ENCODE measurements around the gene RCL1. TPM values are rescaled to one million over a fixed set of nuclear protein-coding genes. Genes with fewer than 3 reads are reported as not detected.

RCL1 gene
- total and polyA plus RNA-seq, 2 donors (not counting 3 experiments of a cell fraction or from before 2014, with no cell fraction given) = 12.9 to 13.2 TPM

DNA sequence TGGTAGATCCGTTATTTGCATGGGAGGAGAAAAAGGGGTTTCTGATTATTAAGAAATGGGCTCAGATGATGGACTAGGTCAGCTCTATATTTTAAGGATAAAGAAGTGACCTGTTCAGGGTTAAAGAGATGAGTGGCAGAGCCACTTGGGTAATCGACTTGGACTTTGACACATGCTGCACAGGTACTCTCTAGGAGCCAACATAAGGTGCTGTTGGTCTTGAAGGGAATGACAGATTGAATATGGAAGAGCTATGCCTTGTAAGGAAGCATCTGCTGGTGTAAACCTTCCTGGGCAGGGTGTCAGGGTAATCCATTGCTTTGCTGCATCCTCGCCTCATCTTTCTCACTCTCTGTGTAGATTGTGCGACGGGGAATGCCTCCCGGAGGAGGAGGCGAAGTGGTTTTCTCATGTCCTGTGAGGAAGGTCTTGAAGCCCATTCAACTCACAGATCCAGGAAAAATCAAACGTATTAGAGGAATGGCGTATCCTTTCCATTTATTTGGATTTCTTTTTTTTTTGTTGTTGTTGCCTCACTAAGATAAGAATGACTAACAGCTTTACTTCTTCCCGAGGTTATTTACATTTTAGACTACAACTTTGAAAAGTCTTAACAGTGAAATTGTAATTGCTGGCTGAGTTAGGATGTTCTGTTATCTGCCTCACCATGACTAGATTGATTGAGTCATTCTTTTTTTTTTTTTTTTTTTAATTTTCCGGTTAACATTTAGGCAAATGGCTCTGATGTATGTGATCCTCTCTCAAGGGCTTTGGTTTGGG lies 41.2 kb downstream of the RCL1 start:
- TF ChIP-seq GATA2 (IDR thresholded peaks at IDR 0.05; ENCODE audit: insufficient read depth, insufficient read length, low read depth, low read length) (peak; percentile 89), MYC (IDR thresholded peaks at IDR 0.05; ENCODE audit: low read depth, low read length) (no peak), JUN (IDR thresholded peaks at IDR 0.05; ENCODE audit: borderline replicate concordance, insufficient read depth, insufficient read length, low read depth) (peak; percentile 40), FOS (IDR thresholded peaks at IDR 0.05; ENCODE audit: borderline replicate concordance, insufficient read depth, low read length) (peak; percentile 79)
- peak; percentile 86 for FAIRE-seq
- ChIA-PET POLR2A (interaction anchor here (1.1 kb wide), 1 partner anchor 41 kb away, joined by 3 read pairs; the partner anchor contains the start of gene RCL1), CTCF (interaction anchor here (0.9 to 1.5 kb wide), 6 partner anchors 9 to 767 kb away, joined by 3 to 9 read pairs (median 4); no protein-coding TSS in a partner anchor)
- Histone ChIP-seq H3K9me1 (replicated peaks; ENCODE audit: control insufficient read depth, extremely low read depth, insufficient read depth, low read length) (no peaks in the 10 kb centered on the region), H4K20me1 (replicated peaks; ENCODE audit: control insufficient read depth, extremely low read depth, insufficient read depth, low read length) (no peaks in the 10 kb centered on the region), H3K36me3 (ENCODE audit: control insufficient read depth in 2 of 2, extremely low read depth in 1 of 2, insufficient read depth in 2 of 2, low read length in 2 of 2) (no peaks in the 10 kb centered on the region), H3K4me1 (ENCODE audit: control insufficient read depth, extremely low read depth, insufficient read depth, low read length) (peaks cover 37% of the 10 kb centered on the region), H3K4me3 (replicated peaks in 1 of 3; ENCODE audit: insufficient read depth in 1 of 3, low read depth in 1 of 3, low read length in 3 of 3) (peak overlapping the region in 1 of 3 experiments; percentile 44), H2AFZ (ENCODE audit: low read depth, low read length) (no peak overlapping the region), H3K27ac (ENCODE audit: insufficient read depth, low read depth, low read length) (peak overlapping the region; percentile 99), H3K9ac (replicated peaks; ENCODE audit: extremely low read depth, insufficient read depth, low read length) (peak overlapping the region; percentile 72), H3K79me2 (ENCODE audit: control insufficient read depth, insufficient read depth, low read length) (peaks cover 7% of the 10 kb centered on the region), H3K9me3 (replicated peaks; ENCODE audit: control insufficient read depth, insufficient read depth, low read length) (no peaks in the 10 kb centered on the region), H3K27me3 (ENCODE audit: control insufficient read depth in 2 of 2, insufficient read depth in 2 of 2, low read length in 2 of 2) (no peaks in the 10 kb centered on the region), H3K4me2 (ENCODE audit: insufficient read depth, low read length) (peak overlapping the region; percentile 90)
- BruUV-seq (replicated peaks) = TSS peak; percentile 79
- DNase-seq (ENCODE audit: low read depth, low spot score) = peak; percentile 82
- dilution Hi-C loops (cut with MboI; ENCODE audit: extremely low pct_ligation_motif_present, low sequenced_read_pairs) = no loop called here
- intact Hi-C loops (cut with micrococcal nuclease) = loop anchor here (1.0 to 2.0 kb wide), 3 partner anchors 41 to 151 kb away; partner anchors contain the start of gene JAK2

DNA sequence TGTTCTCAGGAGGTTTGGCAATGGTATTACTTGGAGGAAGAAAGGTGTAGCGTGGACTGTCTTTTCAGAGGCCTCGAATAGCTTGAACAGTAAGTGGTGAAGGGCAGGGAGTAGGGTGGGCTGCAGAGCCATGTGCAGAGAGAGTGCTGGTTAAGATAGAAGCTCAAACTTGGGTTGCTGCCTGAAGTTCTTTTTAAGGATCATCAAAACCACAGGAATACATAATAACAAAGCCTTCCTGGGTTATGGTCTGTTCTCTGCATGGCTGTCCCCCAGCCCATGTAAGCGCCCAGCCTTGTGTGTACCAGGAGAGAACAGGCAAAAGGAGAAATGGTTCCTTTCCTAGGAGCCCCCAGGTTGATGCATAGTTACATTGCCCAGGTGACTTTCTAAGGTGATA lies 43.9 kb downstream of the RCL1 start:
- H3K4me1 ChIP-seq (ENCODE audit: control insufficient read depth, extremely low read depth, insufficient read depth, low read length) = peaks cover 28% of the 10 kb centered on the region
- no peak overlapping the region for H3K4me3 ChIP-seq (replicated peaks in 1 of 3; ENCODE audit: insufficient read depth in 1 of 3, low read depth in 1 of 3, low read length in 3 of 3)
- H3K9me3 ChIP-seq (replicated peaks; ENCODE audit: control insufficient read depth, insufficient read depth, low read length) = no peaks in the 10 kb centered on the region
- ChIA-PET CTCF (interaction anchor here (1.6 kb wide), 1 partner anchor 77 kb away, joined by 4 read pairs; no protein-coding TSS in a partner anchor), POLR2A (no interaction called here)
- TF ChIP-seq FOS (IDR thresholded peaks at IDR 0.05; ENCODE audit: borderline replicate concordance, insufficient read depth, low read length) = no peak
- TF ChIP-seq EZH2 (IDR thresholded peaks at IDR 0.05; ENCODE audit: borderline replicate concordance, low read depth, low read length, severe bottlenecking) = no peak
- no peak for TF ChIP-seq JUN (IDR thresholded peaks at IDR 0.05; ENCODE audit: borderline replicate concordance, insufficient read depth, insufficient read length, low read depth)
- TF ChIP-seq GATA2 (IDR thresholded peaks at IDR 0.05; ENCODE audit: insufficient read depth, insufficient read length, low read depth, low read length) = no peak
- no peak for TF ChIP-seq MYC (IDR thresholded peaks at IDR 0.05; ENCODE audit: low read depth, low read length)
- no peak for TF ChIP-seq POLR2A (IDR thresholded peaks at IDR 0.05; ENCODE audit: low read depth, low read length)
- no peak for TF ChIP-seq POLR2AphosphoS5 (IDR thresholded peaks at IDR 0.05; ENCODE audit: insufficient read depth, low read depth, low read length)
- TF ChIP-seq, protein P1, sequence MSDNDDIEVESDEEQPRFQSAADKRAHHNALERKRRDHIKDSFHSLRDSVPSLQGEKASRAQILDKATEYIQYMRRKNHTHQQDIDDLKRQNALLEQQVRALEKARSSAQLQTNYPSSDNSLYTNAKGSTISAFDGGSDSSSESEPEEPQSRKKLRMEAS (IDR thresholded peaks at IDR 0.05; ENCODE audit: insufficient read depth, insufficient read length) = no peak
- TF ChIP-seq, protein P2, sequence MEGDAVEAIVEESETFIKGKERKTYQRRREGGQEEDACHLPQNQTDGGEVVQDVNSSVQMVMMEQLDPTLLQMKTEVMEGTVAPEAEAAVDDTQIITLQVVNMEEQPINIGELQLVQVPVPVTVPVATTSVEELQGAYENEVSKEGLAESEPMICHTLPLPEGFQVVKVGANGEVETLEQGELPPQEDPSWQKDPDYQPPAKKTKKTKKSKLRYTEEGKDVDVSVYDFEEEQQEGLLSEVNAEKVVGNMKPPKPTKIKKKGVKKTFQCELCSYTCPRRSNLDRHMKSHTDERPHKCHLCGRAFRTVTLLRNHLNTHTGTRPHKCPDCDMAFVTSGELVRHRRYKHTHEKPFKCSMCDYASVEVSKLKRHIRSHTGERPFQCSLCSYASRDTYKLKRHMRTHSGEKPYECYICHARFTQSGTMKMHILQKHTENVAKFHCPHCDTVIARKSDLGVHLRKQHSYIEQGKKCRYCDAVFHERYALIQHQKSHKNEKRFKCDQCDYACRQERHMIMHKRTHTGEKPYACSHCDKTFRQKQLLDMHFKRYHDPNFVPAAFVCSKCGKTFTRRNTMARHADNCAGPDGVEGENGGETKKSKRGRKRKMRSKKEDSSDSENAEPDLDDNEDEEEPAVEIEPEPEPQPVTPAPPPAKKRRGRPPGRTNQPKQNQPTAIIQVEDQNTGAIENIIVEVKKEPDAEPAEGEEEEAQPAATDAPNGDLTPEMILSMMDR (IDR thresholded peaks at IDR 0.05; ENCODE audit: extremely low read depth in 1 of 2, insufficient read depth in 1 of 2, low read depth in 1 of 2, low read length in 2 of 2) = no peak
- H3K9ac ChIP-seq (replicated peaks; ENCODE audit: extremely low read depth, insufficient read depth, low read length) = no peak overlapping the region
- FAIRE-seq (no peak), DNase-seq (ENCODE audit: low read depth, low spot score) (no peak)
- no peaks in the 10 kb centered on the region for H3K27me3 ChIP-seq (ENCODE audit: control insufficient read depth in 2 of 2, insufficient read depth in 2 of 2, low read length in 2 of 2)
- no peaks in the 10 kb centered on the region for H3K9me1 ChIP-seq (replicated peaks; ENCODE audit: control insufficient read depth, extremely low read depth, insufficient read depth, low read length)
- H3K36me3 ChIP-seq (ENCODE audit: control insufficient read depth in 2 of 2, extremely low read depth in 1 of 2, insufficient read depth in 2 of 2, low read length in 2 of 2) = no peaks in the 10 kb centered on the region
- intact Hi-C loops (cut with micrococcal nuclease) (no loop called here), dilution Hi-C loops (cut with MboI; ENCODE audit: extremely low pct_ligation_motif_present, low sequenced_read_pairs) (no loop called here)
- H3K27ac ChIP-seq (ENCODE audit: insufficient read depth, low read depth, low read length) = no peak overlapping the region
- BruUV-seq (replicated peaks) = no TSS peak
- no peak overlapping the region for H2AFZ ChIP-seq (ENCODE audit: low read depth, low read length)
- no peaks in the 10 kb centered on the region for H4K20me1 ChIP-seq (replicated peaks; ENCODE audit: control insufficient read depth, extremely low read depth, insufficient read depth, low read length)
- H3K79me2 ChIP-seq (ENCODE audit: control insufficient read depth, insufficient read depth, low read length) = peaks cover 3% of the 10 kb centered on the region
- H3K4me2 ChIP-seq (ENCODE audit: insufficient read depth, low read length) = no peak overlapping the region

All from endothelial cell of umbilical vein (primary cell).